OCI-M2 (cell line): ENCODE data around the gene HNRNPU.

Source experiments
- DNase-seq: peaks from one replicate; lab custom pipeline; 2025; ENCODE audit not compliant: unreplicated experiment; lab: John Stamatoyannopoulos, UW

HNRNPU gene

DNA sequence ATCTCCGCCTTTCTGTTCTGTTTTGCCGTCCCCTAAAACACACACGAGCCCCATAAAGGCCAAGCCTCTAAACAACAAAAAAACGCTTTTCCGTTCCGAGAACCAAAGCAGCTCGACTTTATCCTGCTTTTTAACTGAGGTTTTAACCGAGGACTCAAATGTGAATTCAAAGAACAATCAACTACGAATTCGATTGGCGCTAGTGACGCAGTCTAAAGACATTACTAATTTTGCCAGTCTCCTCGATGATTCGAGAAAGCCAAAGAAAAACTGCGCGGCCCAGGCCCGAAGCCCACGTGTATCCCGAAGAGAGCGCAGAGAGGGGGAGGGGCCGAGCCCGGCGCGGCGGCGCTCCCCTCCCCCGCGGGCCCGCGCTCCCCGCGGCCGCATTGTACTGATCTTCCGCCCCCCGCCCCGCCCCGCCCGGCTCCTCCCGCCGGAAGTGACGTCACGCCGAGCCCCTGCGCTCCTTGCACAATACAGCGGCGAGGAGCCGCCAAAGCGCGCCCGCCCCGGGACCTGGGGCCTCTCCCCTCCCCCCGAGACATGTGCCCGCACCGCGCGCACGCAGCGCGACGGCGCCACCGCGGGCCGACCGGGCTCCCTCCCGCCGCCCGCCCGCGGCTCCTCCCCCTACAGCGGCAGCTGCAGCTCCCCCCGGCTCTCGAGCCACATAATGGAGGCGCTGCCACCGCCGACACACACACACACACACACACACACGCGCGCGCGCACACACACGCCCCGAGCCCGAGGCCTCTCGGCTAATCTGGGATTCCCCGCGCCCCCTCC lies 1.4 kb downstream of the HNRNPU start:
- no peak for DNase-seq

GRCh38 chr1:244862354-244862698 lies 2.0 kb downstream of the HNRNPU start:
- DNase-seq, result no peak

GRCh38 chr1:244861683-244862082 lies 2.7 kb downstream of the HNRNPU start:
- no peak for DNase-seq

DNA sequence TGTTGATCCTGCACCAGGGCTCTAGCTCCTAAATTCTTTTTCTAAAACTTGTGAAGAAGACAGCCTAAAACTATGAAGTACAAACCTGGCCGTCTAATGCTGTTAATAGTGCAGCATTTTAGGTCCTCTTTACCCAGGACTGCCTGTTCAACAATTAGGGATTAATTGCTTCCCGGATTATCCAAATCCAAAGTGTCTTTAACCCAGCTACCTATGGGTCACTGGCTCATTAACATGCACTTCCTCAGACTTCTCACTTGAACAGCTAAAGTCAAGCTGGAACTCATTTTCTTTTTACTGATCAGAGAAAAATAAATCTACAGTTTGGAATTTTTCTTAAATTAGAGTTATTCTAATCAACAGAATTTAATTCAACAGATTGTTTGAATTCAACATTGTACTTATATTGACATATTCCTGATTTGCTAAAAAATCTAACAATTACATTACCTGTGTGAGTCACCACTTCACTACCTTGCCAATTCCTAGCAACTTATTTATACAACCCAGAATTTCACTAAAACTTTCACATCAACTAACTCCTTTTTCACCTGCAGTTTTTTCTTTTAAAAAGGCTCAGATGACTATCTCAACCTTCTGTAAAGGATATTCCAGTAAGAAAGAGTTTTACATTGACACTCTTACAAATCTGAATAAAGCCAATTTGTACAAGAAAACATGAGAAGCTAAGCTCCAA lies 3.3 kb downstream of the HNRNPU start:
- DNase-seq, result no peak

DNA sequence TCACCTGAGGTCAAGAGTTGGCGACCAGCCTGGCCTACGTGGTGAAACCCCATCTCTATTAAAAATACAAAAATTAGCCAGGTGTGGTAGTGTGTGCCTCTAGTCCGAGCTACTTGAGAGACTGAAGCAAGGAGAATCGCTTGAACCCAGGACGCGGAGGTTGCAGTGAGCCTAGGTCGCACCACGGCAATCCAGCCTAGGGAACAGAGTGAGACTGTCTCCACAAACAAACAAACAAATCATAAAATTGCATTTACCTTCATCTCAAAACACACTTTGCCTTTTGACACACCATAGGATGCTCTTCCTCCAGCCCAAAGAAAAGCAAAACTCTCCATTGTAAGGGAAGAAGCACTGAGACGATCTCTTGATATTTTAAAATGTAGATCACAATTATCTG lies 4.3 kb downstream of the HNRNPU start:
- no peak for DNase-seq

DNA sequence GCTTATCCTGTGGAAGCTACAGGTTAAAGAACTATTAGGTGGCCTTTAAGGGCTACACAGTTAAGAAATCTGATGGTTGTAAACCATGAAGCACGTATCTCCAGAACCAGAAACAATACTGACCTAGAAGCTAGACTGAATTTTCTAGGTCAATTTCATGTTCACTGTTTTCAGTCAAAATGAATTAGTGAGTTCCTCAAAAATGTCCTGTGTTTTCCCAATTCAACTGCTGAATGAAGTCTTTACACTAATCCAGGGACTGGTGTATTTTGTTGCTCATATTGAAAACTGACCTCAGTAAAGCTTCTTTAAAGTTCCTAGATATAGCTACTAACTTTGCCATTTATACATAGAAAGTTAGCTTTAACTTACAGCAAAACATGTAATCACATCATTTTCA lies 6.0 kb downstream of the HNRNPU start:
- DNase-seq, result no peak

DNA sequence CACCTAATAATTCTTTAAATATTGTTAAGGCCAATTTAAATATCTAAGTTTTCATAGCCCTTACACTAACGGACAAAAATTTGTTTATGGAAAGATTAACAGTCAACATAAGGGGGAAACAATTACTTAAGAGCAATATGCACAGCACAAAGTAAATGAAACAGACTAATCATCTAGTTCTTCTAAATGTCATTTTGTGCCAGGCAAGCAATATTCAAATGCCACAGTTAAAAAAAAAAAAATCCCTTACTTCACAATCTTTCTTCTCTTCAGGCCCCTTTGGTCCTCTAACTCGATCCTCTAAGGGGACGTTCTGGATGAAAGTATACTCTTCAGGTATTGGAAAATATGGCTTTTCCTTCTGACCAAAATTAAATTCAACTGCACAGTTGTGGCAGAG lies 6.6 kb downstream of the HNRNPU start:
- no peak for DNase-seq

GRCh38 chr1:244854865-244855578 lies 9.3 kb downstream of the HNRNPU start:
- no peak for DNase-seq

DNA sequence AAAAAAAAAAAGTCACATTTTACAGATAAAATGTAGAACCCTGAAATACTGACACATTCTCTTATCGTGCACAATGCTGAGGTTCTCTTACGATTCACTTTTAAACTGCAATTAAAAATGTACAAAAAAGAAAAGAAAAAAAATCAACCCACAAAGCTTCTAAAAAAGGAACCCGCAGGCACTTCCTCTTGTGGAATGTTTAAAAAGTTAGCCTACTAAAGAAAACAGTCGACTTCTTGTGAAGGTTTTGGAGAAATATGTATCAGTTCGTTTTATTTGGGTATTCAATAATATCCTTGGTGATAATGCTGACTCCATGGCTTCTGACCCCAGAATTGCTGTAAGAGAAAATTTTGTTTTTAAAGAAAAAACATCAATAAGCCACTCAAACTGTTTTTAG lies 10.2 kb downstream of the HNRNPU start:
- DNase-seq, result no peak

- no peak for DNase-seq
Observed at GRCh38 chr1:244852694-244853093, 11.6 kb downstream of the HNRNPU start.

DNA sequence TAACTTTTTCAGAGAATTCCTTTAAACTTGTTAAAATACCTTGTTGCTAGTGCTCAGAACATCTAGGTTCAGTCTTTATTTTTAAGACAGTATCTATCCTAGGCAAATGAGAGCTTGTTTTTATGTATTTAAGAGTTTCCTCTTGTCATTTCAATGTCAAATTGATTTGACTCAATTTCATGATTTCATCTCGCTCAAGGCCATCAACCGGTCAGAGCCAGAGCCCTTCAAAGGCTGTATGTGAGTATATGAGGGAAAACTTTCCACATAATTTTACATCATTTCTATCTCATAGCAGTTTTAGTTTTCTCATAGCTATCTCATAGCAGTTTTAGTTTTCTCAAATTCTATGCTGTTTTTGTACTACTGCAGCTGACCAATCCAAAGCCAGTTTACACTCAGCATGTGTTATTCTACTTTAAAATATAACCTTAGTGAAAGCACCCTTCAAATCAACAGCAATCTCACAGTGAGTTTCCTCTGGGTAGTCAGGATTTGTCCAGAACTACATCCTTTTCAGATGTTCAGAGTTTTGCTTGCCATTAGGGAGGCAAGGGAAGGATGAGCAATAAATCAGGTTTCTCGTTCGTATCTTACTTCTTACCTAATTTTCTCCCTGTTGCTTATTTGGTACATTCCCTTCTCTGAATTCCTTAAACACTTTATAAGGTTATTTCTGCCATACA lies 12.7 kb downstream of the HNRNPU start:
- DNase-seq, result no peak

DNA sequence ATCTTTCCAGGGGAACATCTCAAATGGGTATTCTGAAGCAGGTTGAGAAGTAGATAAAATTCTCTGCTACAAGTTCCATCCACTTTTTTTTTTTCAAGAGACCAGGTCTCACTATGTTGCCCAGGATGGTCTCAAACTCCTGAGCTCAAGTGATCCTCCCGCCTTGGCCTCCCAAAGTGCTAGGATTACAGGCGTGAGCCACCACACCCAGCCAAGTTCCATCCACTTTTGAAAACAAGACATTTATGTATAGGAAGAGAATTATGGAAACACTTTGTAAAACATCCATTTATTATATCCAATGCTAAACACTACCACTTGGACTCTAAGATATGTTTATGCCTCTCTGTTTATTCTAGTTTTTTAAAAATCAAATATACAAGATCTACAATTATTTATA lies 13.4 kb downstream of the HNRNPU start:
- no peak for DNase-seq

- no peak for DNase-seq
Observed at GRCh38 chr1:244850099-244850852, 14.1 kb downstream of the HNRNPU start.

GRCh38 chr1:244849189-244849866 lies 15.0 kb downstream of the HNRNPU start:
- no peak for DNase-seq

DNA sequence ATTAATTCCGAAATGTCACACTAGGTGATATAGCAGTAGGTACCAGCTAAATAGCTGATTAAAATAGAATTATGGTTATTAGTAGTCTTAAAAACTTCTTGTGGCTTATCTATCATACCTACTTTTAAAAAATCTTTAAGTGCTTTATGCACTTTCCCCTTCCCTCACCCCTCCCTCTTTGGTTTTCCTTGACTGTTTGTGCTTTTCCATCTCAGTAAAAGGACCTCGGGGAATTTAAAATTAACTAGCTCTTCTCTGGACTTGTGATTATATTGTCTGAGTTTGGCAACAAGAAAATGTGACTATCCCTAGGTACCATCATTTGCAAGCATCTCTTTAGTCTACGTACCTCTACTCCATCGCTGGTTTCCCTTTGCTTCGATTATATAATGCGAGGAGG lies 17.7 kb downstream of the HNRNPU start:
- DNase-seq, result no peak

DNA sequence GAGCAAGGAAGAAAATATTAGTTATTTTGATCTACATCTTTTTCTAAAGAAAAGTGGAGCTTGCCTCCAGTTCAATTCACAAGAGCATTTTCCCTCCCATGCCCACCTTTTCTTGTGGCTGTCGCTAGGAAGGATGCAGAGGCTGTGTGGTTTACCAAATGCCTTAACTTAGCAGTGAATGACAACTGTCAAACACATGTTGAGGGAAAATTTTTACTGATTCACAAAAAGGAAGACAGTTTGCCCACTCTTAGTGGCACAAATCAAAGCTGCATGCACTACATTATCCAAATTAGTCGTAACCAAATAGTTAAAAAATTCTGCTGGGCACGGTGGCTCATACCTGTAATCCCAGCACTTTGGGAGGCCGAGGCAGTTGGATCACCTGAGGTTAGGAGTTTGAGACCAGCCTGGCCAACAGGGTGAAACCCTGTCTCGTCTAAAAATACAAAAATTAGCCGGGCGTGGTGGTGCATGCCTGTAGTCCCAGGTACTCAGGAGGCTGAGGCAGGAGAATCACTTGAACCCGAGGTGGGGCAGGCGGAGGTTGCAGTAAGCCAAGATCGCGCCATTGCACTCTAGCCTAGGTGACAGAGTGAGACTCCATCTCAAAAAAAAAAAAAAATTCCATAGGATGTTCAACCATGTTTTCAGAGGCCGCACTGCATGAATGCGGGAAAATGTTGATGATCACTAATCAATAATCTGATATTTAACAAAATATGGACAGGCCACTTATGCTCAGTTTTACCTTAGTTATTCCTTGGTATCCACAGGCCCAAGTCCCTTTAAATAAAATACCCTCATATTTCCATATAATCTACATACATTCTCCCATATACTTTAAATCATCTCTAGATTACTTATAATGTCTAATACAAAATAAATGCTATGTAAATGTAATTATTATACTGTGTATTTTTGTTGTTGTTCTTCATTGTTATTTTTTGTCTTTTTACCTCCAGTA lies 19.9 kb downstream of the HNRNPU start:
- no peak for DNase-seq

DNA sequence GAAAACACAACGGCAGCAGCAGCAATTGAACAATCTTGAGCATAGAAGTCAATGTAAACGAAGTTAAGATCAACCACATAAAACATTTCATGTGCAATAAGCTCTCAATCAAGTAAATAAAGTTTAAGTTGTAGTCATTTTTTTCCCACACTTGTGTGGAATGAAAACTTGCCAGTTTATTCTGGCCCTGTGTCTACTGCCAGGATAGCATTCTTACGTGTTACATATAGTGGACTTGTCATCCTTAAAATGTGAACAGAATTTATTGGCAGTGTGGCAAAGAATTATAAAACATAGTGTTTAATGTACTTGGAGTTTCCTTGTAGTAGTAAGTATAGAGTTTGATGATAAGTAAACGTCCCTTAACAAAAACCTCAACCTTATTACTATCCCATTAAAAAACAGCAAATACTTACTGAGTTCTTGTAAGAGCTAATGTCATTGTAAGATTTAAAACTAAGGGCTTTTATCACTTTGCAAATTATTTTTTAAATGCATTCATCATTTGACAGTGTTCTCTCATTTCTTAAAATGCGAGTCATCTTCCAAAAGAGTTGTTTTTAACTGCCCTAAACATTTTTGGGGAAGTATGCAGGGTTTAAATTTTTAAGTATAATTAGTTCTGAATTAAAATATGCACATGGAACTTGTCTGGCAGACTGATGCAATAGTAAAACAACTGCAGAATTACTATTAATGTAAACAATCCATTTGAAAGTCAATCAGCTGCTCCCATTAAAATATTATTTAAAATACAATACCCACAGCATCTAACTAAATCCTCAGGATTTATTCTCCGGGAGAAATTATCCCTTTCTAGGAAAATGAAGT lies 21.0 kb downstream of the HNRNPU start:
- no peak for DNase-seq

GRCh38 chr1:244841273-244841927 lies 22.9 kb downstream of the HNRNPU start:
- no peak for DNase-seq
